HG02571 (cell line): ENCODE measurements around the gene BPIFB6.

Experiments
- ATAC-seq: cut with Tn5 transposase; IDR thresholded peaks from one replicate; pipeline ENCODE4 v1.9.1; 2021; ENCODE audit warnings: mild to moderate bottlenecking, moderate library complexity; ENCODE audit not compliant: unreplicated experiment

Gene BPIFB6

GRCh38 chr20:33015114-33015484 is 16.3 kb upstream of the BPIFB6 start:
- no peak for ATAC-seq

- no peak for ATAC-seq
Measured at GRCh38 chr20:33015700-33016580, 15.5 kb upstream of the BPIFB6 start.

- ATAC-seq: no peak
Measured at GRCh38 chr20:33016581-33017109, 14.8 kb upstream of the BPIFB6 start.

GRCh38 chr20:33017542-33017941 is 13.9 kb upstream of the BPIFB6 start:
- no peak for ATAC-seq

GRCh38 chr20:33018169-33018931 is 13.1 kb upstream of the BPIFB6 start:
- no peak for ATAC-seq

GRCh38 chr20:33019465-33020277 is 11.8 kb upstream of the BPIFB6 start:
- ATAC-seq: no peak

GRCh38 chr20:33020278-33021161 is 10.9 kb upstream of the BPIFB6 start:
- no peak for ATAC-seq

GRCh38 chr20:33021879-33022278 is 9.6 kb upstream of the BPIFB6 start:
- no peak for ATAC-seq

- ATAC-seq: no peak
Measured at GRCh38 chr20:33022289-33022688, 9.2 kb upstream of the BPIFB6 start.

GRCh38 chr20:33022694-33023438 is 8.6 kb upstream of the BPIFB6 start:
- ATAC-seq: no peak

- no peak for ATAC-seq
Measured at GRCh38 chr20:33023439-33024242, 7.8 kb upstream of the BPIFB6 start.

GRCh38 chr20:33024243-33024560 is 7.2 kb upstream of the BPIFB6 start:
- no peak for ATAC-seq

- ATAC-seq: no peak
Measured at GRCh38 chr20:33024609-33025317, 6.7 kb upstream of the BPIFB6 start.

GRCh38 chr20:33025318-33025876 is 6.1 kb upstream of the BPIFB6 start:
- ATAC-seq: no peak

- no peak for ATAC-seq
Measured at GRCh38 chr20:33026072-33026778, 5.2 kb upstream of the BPIFB6 start.

- ATAC-seq: no peak
Measured at GRCh38 chr20:33026779-33027759, 4.4 kb upstream of the BPIFB6 start.
